Measurements from ENCODE around the gene PORCN. TPM values are rescaled to one million over a fixed set of nuclear protein-coding genes. Genes with fewer than 3 reads are reported as not detected.

PORCN gene
- total RNA-seq, 1 experiment from 2014 or later: 11.9 TPM

DNA sequence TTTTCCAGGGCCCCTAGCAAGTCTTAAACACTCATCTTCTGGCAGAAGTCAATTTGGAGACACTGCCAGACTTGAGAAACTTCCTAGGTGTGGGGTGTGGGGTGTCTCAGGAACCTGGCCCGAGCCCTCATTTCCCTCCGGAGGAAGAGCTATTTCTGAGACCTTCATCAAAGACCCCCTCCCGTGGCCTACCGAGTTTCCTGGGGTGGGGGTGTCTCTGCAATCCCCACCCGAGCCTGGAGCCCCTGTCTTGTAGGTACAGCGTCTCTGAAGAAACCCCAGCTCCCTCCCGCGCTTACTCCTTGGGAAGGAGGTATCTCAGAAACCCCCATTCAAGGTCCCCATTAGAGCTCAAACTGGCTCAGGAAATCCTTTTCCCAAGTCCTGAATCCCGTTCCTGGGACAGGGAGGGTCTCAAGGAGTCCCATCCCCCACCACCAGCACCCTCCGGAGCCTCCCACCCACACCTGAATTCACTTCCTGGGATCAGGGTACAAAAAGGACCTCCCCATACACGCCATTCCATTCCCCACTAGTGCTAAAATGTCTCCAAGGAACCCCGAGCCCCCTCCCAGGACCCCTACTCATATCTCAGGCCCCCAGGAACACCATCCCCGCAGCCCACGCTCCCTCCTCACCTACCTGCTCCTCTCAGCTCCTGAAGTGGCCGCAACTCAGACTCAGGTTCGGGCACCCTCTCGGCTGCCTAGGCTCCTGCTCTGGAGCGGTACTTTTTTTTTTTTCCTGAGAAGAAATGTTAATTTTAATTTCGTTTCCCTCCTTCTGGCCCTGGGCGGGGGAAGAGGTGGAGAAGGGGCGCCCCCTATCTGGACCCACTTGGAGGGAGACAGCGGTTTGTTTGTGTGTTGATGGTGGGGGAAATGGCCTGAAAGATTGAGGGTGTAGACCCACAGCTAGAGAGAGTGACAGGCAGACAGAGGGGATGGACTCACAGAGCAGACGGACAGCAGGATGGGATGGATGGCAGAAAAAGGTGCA is 39.8 kb upstream of the PORCN start:
- TF ChIP-seq EZH2 (IDR thresholded peaks at IDR 0.05; ENCODE audit: borderline replicate concordance, low read depth, low read length, poor library complexity, severe bottlenecking): no peak
- TF ChIP-seq, protein P1, sequence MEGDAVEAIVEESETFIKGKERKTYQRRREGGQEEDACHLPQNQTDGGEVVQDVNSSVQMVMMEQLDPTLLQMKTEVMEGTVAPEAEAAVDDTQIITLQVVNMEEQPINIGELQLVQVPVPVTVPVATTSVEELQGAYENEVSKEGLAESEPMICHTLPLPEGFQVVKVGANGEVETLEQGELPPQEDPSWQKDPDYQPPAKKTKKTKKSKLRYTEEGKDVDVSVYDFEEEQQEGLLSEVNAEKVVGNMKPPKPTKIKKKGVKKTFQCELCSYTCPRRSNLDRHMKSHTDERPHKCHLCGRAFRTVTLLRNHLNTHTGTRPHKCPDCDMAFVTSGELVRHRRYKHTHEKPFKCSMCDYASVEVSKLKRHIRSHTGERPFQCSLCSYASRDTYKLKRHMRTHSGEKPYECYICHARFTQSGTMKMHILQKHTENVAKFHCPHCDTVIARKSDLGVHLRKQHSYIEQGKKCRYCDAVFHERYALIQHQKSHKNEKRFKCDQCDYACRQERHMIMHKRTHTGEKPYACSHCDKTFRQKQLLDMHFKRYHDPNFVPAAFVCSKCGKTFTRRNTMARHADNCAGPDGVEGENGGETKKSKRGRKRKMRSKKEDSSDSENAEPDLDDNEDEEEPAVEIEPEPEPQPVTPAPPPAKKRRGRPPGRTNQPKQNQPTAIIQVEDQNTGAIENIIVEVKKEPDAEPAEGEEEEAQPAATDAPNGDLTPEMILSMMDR (conservative IDR thresholded peaks at IDR 0.05; ENCODE audit: low read depth, low read length): peak; percentile 66
- ChIA-PET POLR2A (ENCODE audit: low non-redundant PET) (no interaction called here), CTCF (interaction anchor here (1.2 kb wide), 1 partner anchor 386 kb away, joined by 3 read pairs; no protein-coding TSS in a partner anchor)
- peak overlapping the region; percentile 63 for H3K4me3 ChIP-seq (ENCODE audit: low read depth, low read length, poor library complexity, severe bottlenecking)
- no peaks in the 10 kb centered on the region for H3K36me3 ChIP-seq (ENCODE audit: insufficient read depth, low read length, poor library complexity, severe bottlenecking)
- DNase-seq (ENCODE audit: low spot score): peak; percentile 53
- H3K4me1 ChIP-seq (ENCODE audit: insufficient read depth, low read length, poor library complexity, severe bottlenecking): peaks cover 9% of the 10 kb centered on the region
- peak overlapping the region; percentile 76 for H3K27ac ChIP-seq (ENCODE audit: low read depth, low read length, poor library complexity, severe bottlenecking)
- BruUV-seq (replicated peaks): no TSS peak
- H3K27me3 ChIP-seq (replicated peaks; ENCODE audit: insufficient read depth, low read depth, low read length, poor library complexity): no peaks in the 10 kb centered on the region
- intact Hi-C loops (cut with micrococcal nuclease; ENCODE audit: unreplicated experiment): no loop called here
- no peaks in the 10 kb centered on the region for H3K9me3 ChIP-seq (ENCODE audit: low read depth, low read length, poor library complexity, severe bottlenecking)

DNA sequence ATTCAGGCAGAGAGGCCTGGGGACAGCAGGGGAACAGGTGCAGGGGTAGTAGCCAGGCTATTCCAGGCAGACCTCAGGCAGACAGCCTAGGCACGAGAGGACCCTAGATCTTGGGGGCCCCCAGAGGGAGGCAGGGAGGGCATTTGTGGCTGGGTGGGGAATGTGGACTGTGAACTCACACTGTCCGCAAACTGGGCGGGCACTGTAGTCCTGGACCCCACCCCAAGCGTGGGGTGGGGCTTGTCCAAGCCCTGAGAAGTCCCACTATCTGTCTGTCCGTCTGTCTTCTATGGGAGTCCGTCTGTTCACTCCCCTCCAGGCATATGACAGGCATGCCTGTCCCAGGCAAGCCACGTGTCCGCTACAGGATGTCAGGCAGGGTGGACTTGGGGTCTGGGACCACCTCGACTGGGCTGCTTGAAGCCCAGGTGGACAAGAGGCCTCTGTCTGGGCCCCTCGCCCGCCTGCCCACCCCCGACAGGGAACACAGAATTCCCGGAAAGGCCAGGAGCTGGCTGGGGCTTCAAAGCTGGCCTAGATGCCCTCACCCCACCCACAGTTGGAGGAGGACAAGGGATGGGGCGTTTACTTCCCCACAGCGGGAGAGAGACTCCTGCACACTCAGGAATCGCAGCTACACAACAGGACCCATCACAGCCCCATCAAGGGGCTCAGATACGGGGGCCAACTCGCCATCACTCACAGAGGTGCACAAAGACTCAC is 38.5 kb upstream of the PORCN start, which contains the start of gene SLC38A5:
Gene SLC38A5 (minus strand): TSS at position 151 of the 723 bp plus-strand sequence. CDS start 2,336 bp downstream, outside the sequence.
- intact Hi-C loops (cut with micrococcal nuclease; ENCODE audit: unreplicated experiment): no loop called here

DNA sequence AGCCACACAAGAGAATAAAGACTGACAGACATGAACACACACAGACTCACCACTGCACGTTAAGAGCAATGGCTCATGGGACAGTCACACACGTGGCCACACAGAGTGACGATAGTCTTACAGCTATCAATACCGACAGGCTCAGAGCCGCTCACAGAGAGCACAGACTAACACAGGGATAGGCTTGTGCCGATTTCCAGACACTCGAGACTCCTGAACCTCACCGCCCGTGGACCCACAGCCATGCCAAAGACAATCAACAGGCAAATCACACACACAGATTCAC is 38.0 kb upstream of the PORCN start:
- DNase-seq (ENCODE audit: low spot score): no peak
- ChIA-PET POLR2A (ENCODE audit: low non-redundant PET) (no interaction called here), CTCF (no interaction called here)
- no TSS peak for BruUV-seq (replicated peaks)
- H3K4me3 ChIP-seq (ENCODE audit: low read depth, low read length, poor library complexity, severe bottlenecking): no peak overlapping the region
- no peak for TF ChIP-seq EZH2 (IDR thresholded peaks at IDR 0.05; ENCODE audit: borderline replicate concordance, low read depth, low read length, poor library complexity, severe bottlenecking)
- TF ChIP-seq, protein P1 (conservative IDR thresholded peaks at IDR 0.05; ENCODE audit: low read depth, low read length): no peak
- no peaks in the 10 kb centered on the region for H3K36me3 ChIP-seq (ENCODE audit: insufficient read depth, low read length, poor library complexity, severe bottlenecking)
- no peaks in the 10 kb centered on the region for H3K27me3 ChIP-seq (replicated peaks; ENCODE audit: insufficient read depth, low read depth, low read length, poor library complexity)
- H3K27ac ChIP-seq (ENCODE audit: low read depth, low read length, poor library complexity, severe bottlenecking): no peak overlapping the region
- intact Hi-C loops (cut with micrococcal nuclease; ENCODE audit: unreplicated experiment): no loop called here
- H3K9me3 ChIP-seq (ENCODE audit: low read depth, low read length, poor library complexity, severe bottlenecking): no peaks in the 10 kb centered on the region
- H3K4me1 ChIP-seq (ENCODE audit: insufficient read depth, low read length, poor library complexity, severe bottlenecking): peaks cover 9% of the 10 kb centered on the region

More for the DNA sequence above, 38.5 kb upstream of the PORCN start, which contains the start of gene SLC38A5:
- Histone ChIP-seq H3K9me3 (ENCODE audit: low read depth, low read length, poor library complexity, severe bottlenecking) (no peaks in the 10 kb centered on the region), H3K36me3 (ENCODE audit: insufficient read depth, low read length, poor library complexity, severe bottlenecking) (no peaks in the 10 kb centered on the region), H3K4me1 (ENCODE audit: insufficient read depth, low read length, poor library complexity, severe bottlenecking) (peaks cover 9% of the 10 kb centered on the region), H3K27me3 (replicated peaks; ENCODE audit: insufficient read depth, low read depth, low read length, poor library complexity) (no peaks in the 10 kb centered on the region), H3K27ac (ENCODE audit: low read depth, low read length, poor library complexity, severe bottlenecking) (peak within 1 kb of the TSS; percentile 76), H3K4me3 (ENCODE audit: low read depth, low read length, poor library complexity, severe bottlenecking) (peak within 1 kb of the TSS; percentile 63)
- CTCF ChIA-PET: no interaction called here
- no peak for DNase-seq (ENCODE audit: low spot score)
- TF ChIP-seq, protein P1 (conservative IDR thresholded peaks at IDR 0.05; ENCODE audit: low read depth, low read length): no peak
- TF ChIP-seq EZH2 (IDR thresholded peaks at IDR 0.05; ENCODE audit: borderline replicate concordance, low read depth, low read length, poor library complexity, severe bottlenecking): no peak
- no TSS peak for BruUV-seq (replicated peaks)
- POLR2A ChIA-PET (ENCODE audit: low non-redundant PET): no interaction called here

Measured in A673 (cell line).